Endothelial cell of umbilical vein (primary cell): ENCODE measurements around the gene HABP4. TPM values are rescaled to one million over a fixed set of nuclear protein-coding genes. Genes with fewer than 3 reads are reported as not detected.

Source experiments
- BruUV-seq: library from RNA; stranded (reverse); fragments of 400-500 nt; replicated peaks from 2 replicates; lab custom pipeline; 2021; lab: Mats Ljungman, UMichigan
- CTCF ChIA-PET: fragments of 300-600, 350-600 bp; sonication (Branson Sonifier 250); formaldehyde crosslinking; loops from one replicate; lab custom pipeline; 2021; ENCODE audit warnings: antibody characterized with exemption, inconsistent platforms; lab: Charles Lee
- POLR2A ChIA-PET: fragments of 300-600, 350-600 bp; sonication (Branson Sonifier 250); formaldehyde crosslinking; loops from one replicate; lab custom pipeline; 2021; ENCODE audit warnings: antibody characterized with exemption, inconsistent platforms; lab: Charles Lee
- DNase-seq: peaks from one replicate; pipeline ENCODE4 v3.0.0-alpha.2; 2011; ENCODE audit warnings: low read depth, low spot score
- FAIRE-seq: peaks from 2 replicates; lab custom pipeline; 2011; peaks lifted over from hg19 to GRCh38; lab: Jason Lieb, UNC
- H2AFZ ChIP-seq: 2 replicates; pipeline ENCODE4 v1.6.0; 2012; ENCODE audit warnings: low read depth, low read length, control low read depth, inconsistent platforms
- H3K27ac ChIP-seq: 2 replicates; pipeline ENCODE4 v1.5.1; 2011; ENCODE audit warnings: low read depth, mild to moderate bottlenecking, control low read depth, low read length, moderate library complexity; ENCODE audit not compliant: insufficient read depth
- H3K27me3 ChIP-seq, 2 experiments: 2 replicates each; pipeline versions ENCODE4 v1.6.0 to v1.6.1; 2011; ENCODE audit warnings: low read length in 2 of 2, mixed read lengths in 1 of 2; ENCODE audit not compliant: control insufficient read depth in 2 of 2, insufficient read depth in 2 of 2
- H3K36me3 ChIP-seq, 2 experiments: 2 replicates in 1 of 2; 3 replicates in 1 of 2; pipeline ENCODE4 v1.5.1; 2011; ENCODE audit warnings: low read length in 2 of 2, mild to moderate bottlenecking in 1 of 2, moderate library complexity in 1 of 2; ENCODE audit not compliant: control insufficient read depth in 2 of 2, insufficient read depth in 2 of 2; ENCODE audit errors: extremely low read depth in 1 of 2
- H3K4me1 ChIP-seq: 3 replicates; pipeline ENCODE4 v1.5.1; 2011; ENCODE audit warnings: mild to moderate bottlenecking, low read length; ENCODE audit not compliant: control insufficient read depth, insufficient read depth; ENCODE audit errors: extremely low read depth
- H3K4me2 ChIP-seq: 2 replicates; pipeline ENCODE4 v1.6.1; 2011; ENCODE audit warnings: low read length, control low read depth, mixed read lengths; ENCODE audit not compliant: insufficient read depth
- H3K4me3 ChIP-seq, 3 experiments: fragments of 200-600 bp in 1 of 3; sonication (generic), shearing (Covaris generic) in 1 of 3; replicated peaks in 1 of 3; 2 replicates each; pipeline ENCODE4 v1.5.1; 2011 to 2016; ENCODE audit warnings: control low read depth in 3 of 3, low read length in 3 of 3, mild to moderate bottlenecking in 2 of 3, inconsistent platforms in 1 of 3, low read depth in 1 of 3, moderate library complexity in 1 of 3; ENCODE audit not compliant: insufficient read depth in 1 of 3
- H3K79me2 ChIP-seq: 2 replicates; pipeline ENCODE4 v1.6.0; 2012; ENCODE audit warnings: low read length, inconsistent platforms; ENCODE audit not compliant: control insufficient read depth, insufficient read depth
- H3K9ac ChIP-seq: replicated peaks from 2 replicates; pipeline ENCODE3; 2011; ENCODE audit warnings: low read length, control low read depth; ENCODE audit not compliant: insufficient read depth; ENCODE audit errors: extremely low read depth
- H3K9me1 ChIP-seq: replicated peaks from 3 replicates; pipeline ENCODE4 v1.6.0; 2011; ENCODE audit warnings: mild to moderate bottlenecking, low read length; ENCODE audit not compliant: control insufficient read depth, insufficient read depth; ENCODE audit errors: extremely low read depth
- H3K9me3 ChIP-seq: replicated peaks from 2 replicates; pipeline ENCODE4 v1.5.1; 2012; ENCODE audit warnings: low read length, inconsistent platforms; ENCODE audit not compliant: control insufficient read depth, insufficient read depth
- H4K20me1 ChIP-seq: replicated peaks from 2 replicates; pipeline ENCODE3; 2011; ENCODE audit warnings: mild to moderate bottlenecking, low read length; ENCODE audit not compliant: control insufficient read depth, insufficient read depth; ENCODE audit errors: extremely low read depth
- EZH2 ChIP-seq: IDR thresholded peaks from 2 replicates; pipeline ENCODE4 v1.6.1; 2012; ENCODE audit warnings: borderline replicate concordance, low read depth, mild to moderate bottlenecking, moderate library complexity, low read length, inconsistent platforms; ENCODE audit not compliant: severe bottlenecking
- FOS ChIP-seq: IDR thresholded peaks from 2 replicates; pipeline ENCODE4 v1.6.1; 2011; ENCODE audit warnings: mild to moderate bottlenecking, low read length, moderate library complexity, borderline replicate concordance; ENCODE audit not compliant: insufficient read depth
- GATA2 ChIP-seq: IDR thresholded peaks from 2 replicates; pipeline ENCODE4 v1.7.0; 2011; ENCODE audit warnings: low read depth, mild to moderate bottlenecking, moderate library complexity, mixed read lengths, low read length; ENCODE audit not compliant: insufficient read length, insufficient read depth
- JUN ChIP-seq: IDR thresholded peaks from 2 replicates; pipeline ENCODE4 v1.6.1; 2011; ENCODE audit warnings: borderline replicate concordance, low read depth; ENCODE audit not compliant: insufficient read length, insufficient read depth
- MYC ChIP-seq: IDR thresholded peaks from one replicate; pipeline ENCODE4 v1.6.1; 2011; ENCODE audit warnings: mild to moderate bottlenecking, low read depth, low read length
- POLR2A ChIP-seq: IDR thresholded peaks from 2 replicates; pipeline ENCODE4 v1.6.1; 2012; ENCODE audit warnings: low read depth, mild to moderate bottlenecking, control low read depth, low read length
- POLR2AphosphoS5 ChIP-seq: IDR thresholded peaks from 2 replicates; pipeline ENCODE4 v1.6.1; 2012; ENCODE audit warnings: low read depth, mild to moderate bottlenecking, control low read depth, low read length, moderate library complexity; ENCODE audit not compliant: insufficient read depth
- dilution Hi-C: fragments of 300-500 bp; cut with MboI; formaldehyde crosslinking; loops from one replicate; pipeline ENCODE4 v1.15.0; 2019; ENCODE audit warnings: low sequenced_read_pairs; ENCODE audit not compliant: extremely low pct_ligation_motif_present
- intact Hi-C: fragments of 100-400 bp; cut with micrococcal nuclease; formaldehyde crosslinking; loops from one replicate; pipeline ENCODE4 v1.10.0; 2022
- polyA plus RNA-seq, 4 experiments: library from polyadenylated mRNA; depleted of rRNA in 3 of 4; stranded (reverse) in 3 of 4; unstranded in 1 of 4; fragments of >200 nt; gene quantifications; 2 replicates each; pipeline versions ENCODE4 v1.2.1 to v1.2.3, GENCODE V29; 2011 to 2012; ENCODE audit warnings: missing spikeins in 1 of 4
- total RNA-seq: library from RNA; stranded (reverse); gene quantifications from 2 replicates; pipeline ENCODE4 v1.2.3, GENCODE V29; 2021
- TF ChIP-seq, protein P1 (sequence below): IDR thresholded peaks from 2 replicates; pipeline ENCODE4 v1.6.1; 2011; ENCODE audit not compliant: insufficient read depth, insufficient read length
- TF ChIP-seq, protein P2 (sequence below), 2 donors: IDR thresholded peaks; 1 replicate in 1 of 2; 2 replicates in 1 of 2; pipeline ENCODE4 v1.5.1; 2011; ENCODE audit warnings: low read length in 2 of 2, mild to moderate bottlenecking in 2 of 2, moderate library complexity in 2 of 2, control low read depth in 1 of 2, inconsistent platforms in 1 of 2, low read depth in 1 of 2; ENCODE audit not compliant: insufficient read depth in 1 of 2; ENCODE audit errors: extremely low read depth in 1 of 2

Gene HABP4
- total and polyA plus RNA-seq, 2 donors (not counting 3 experiments of a cell fraction or from before 2014, with no cell fraction given), result 4.6 to 11.1 TPM

GRCh38 chr9:96508227-96508940, 58.4 kb downstream of the HABP4 start:
- H3K9ac ChIP-seq, result no peak overlapping the region
- FAIRE-seq (peak; percentile 8), DNase-seq (peak; percentile 23)
- H3K36me3 ChIP-seq, result no peaks in the 10 kb centered on the region
- no TSS peak for BruUV-seq
- no peaks in the 10 kb centered on the region for H4K20me1 ChIP-seq
- H3K27ac ChIP-seq, result no peak overlapping the region
- no peaks in the 10 kb centered on the region for H3K79me2 ChIP-seq
- TF ChIP-seq, protein P1, sequence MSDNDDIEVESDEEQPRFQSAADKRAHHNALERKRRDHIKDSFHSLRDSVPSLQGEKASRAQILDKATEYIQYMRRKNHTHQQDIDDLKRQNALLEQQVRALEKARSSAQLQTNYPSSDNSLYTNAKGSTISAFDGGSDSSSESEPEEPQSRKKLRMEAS, result no peak
- TF ChIP-seq GATA2 (no peak), MYC (no peak), FOS (no peak)
- H2AFZ ChIP-seq, result no peak overlapping the region
- no peaks in the 10 kb centered on the region for H3K9me1 ChIP-seq
- no peaks in the 10 kb centered on the region for H3K27me3 ChIP-seq
- intact Hi-C loops (no loop called here), dilution Hi-C loops (no loop called here)
- no peaks in the 10 kb centered on the region for H3K9me3 ChIP-seq
- no peak overlapping the region for H3K4me2 ChIP-seq
- POLR2A ChIA-PET, result no interaction called here
- no peak overlapping the region for H3K4me3 ChIP-seq
- CTCF ChIA-PET, result no interaction called here
- peaks cover 3% of the 10 kb centered on the region for H3K4me1 ChIP-seq

- no peak overlapping the region for H3K9ac ChIP-seq
- H3K4me1 ChIP-seq, result peaks cover 3% of the 10 kb centered on the region
- no peaks in the 10 kb centered on the region for H3K9me3 ChIP-seq
- H3K36me3 ChIP-seq, result no peaks in the 10 kb centered on the region
- no peak overlapping the region for H2AFZ ChIP-seq
- no peak for TF ChIP-seq POLR2A
- TF ChIP-seq GATA2, result no peak
- no peak for TF ChIP-seq POLR2AphosphoS5
- TF ChIP-seq EZH2, result no peak
- TF ChIP-seq FOS, result no peak
- TF ChIP-seq, protein P1, result no peak
- no peak for TF ChIP-seq JUN
- TF ChIP-seq, protein P2, sequence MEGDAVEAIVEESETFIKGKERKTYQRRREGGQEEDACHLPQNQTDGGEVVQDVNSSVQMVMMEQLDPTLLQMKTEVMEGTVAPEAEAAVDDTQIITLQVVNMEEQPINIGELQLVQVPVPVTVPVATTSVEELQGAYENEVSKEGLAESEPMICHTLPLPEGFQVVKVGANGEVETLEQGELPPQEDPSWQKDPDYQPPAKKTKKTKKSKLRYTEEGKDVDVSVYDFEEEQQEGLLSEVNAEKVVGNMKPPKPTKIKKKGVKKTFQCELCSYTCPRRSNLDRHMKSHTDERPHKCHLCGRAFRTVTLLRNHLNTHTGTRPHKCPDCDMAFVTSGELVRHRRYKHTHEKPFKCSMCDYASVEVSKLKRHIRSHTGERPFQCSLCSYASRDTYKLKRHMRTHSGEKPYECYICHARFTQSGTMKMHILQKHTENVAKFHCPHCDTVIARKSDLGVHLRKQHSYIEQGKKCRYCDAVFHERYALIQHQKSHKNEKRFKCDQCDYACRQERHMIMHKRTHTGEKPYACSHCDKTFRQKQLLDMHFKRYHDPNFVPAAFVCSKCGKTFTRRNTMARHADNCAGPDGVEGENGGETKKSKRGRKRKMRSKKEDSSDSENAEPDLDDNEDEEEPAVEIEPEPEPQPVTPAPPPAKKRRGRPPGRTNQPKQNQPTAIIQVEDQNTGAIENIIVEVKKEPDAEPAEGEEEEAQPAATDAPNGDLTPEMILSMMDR (IDR thresholded peaks at IDR 0.05; ENCODE audit: extremely low read depth in 1 of 2, insufficient read depth in 1 of 2, low read depth in 1 of 2, low read length in 2 of 2), result no peak
- no peak for TF ChIP-seq MYC
- H3K79me2 ChIP-seq, result no peaks in the 10 kb centered on the region
- H3K4me2 ChIP-seq, result no peak overlapping the region
- H3K9me1 ChIP-seq, result no peaks in the 10 kb centered on the region
- dilution Hi-C loops, result no loop called here
- POLR2A ChIA-PET, result no interaction called here
- intact Hi-C loops, result no loop called here
- H3K4me3 ChIP-seq, result no peak overlapping the region
- FAIRE-seq (no peak), DNase-seq (no peak)
- BruUV-seq, result no TSS peak
- H4K20me1 ChIP-seq, result no peaks in the 10 kb centered on the region
- no peaks in the 10 kb centered on the region for H3K27me3 ChIP-seq
- no peak overlapping the region for H3K27ac ChIP-seq
- CTCF ChIA-PET, result no interaction called here
Observed at GRCh38 chr9:96509026-96509425, 59.1 kb downstream of the HABP4 start.
